Fibroblast of skin of left quadriceps (primary cell): Measurements from ENCODE around the gene SCGB1A1.

Experiments used
- DNase-seq, 2 experiments: peaks; one replicate each; pipeline ENCODE4 v3.0.0-alpha.2; 2013; ENCODE audit warnings: low read depth in 2 of 2

SCGB1A1 gene

GRCh38 chr11:62420882-62421281 lies 2.0 kb downstream of the SCGB1A1 start:
- no peak for DNase-seq

- DNase-seq: no peak
Observed at GRCh38 chr11:62421996-62422395, 3.2 kb downstream of the SCGB1A1 start.

- no peak for DNase-seq
Observed at GRCh38 chr11:62423012-62423411, 4.2 kb downstream of the SCGB1A1 start.

GRCh38 chr11:62427630-62428233 lies 8.9 kb downstream of the SCGB1A1 start:
- peak; percentile 62 to 63 for DNase-seq

DNA sequence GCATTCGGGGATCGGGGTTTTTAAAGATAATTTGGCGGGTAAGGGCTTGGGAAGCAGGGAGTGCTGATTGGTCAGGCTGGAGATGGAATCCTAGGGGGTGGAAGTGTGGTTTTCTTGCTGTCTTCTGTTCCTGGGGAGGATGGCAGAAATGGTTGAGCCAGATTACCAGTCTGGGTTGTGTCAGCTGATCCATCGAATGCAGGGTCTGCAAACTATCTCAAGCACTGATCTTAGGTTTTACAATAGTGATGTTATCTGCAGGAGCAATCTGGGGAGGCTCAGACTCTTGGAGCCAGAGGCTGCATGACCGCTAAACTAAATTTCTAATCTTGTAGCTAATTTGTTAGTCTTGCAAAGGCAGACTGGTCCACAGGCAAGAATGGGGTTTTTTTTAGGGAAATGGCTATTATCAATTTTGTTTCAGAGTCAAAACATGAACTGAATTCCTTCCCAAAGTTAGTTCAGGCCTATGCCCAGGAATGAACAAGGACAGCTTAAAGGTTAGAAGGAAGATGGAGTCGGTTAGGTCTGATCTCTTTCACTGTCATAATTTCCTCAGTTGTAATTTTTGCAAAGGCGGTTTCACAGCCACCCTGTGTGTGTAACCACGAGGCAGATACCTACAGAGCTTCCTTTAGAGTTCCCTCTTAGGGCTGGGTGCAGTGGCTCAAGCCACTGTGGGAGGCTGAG lies 10.2 kb downstream of the SCGB1A1 start:
- DNase-seq: no peak

GRCh38 chr11:62430425-62430824 lies 11.6 kb downstream of the SCGB1A1 start:
- peak; percentile 82 to 84 for DNase-seq

GRCh38 chr11:62431171-62431901 lies 12.5 kb downstream of the SCGB1A1 start:
- peak; percentile 89 to 90 for DNase-seq

DNA sequence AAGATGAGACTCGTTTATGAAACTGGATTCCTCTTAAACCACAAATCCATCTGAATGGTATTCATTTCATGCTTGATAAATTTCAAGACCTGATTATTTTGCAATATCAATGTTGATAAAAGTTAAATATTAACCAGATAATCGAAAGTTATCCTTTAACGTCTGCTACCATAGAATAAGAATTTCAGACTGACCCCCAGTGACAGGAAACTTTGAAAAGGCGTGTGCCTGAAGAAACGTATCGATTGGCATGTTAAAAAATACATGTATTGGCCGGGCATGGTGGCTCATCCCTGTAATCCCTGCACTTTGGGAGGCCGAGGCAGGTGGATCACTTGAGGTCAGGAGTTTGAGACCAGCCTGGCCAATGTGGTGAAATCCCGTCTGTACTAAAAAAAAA lies 13.9 kb downstream of the SCGB1A1 start:
- DNase-seq: no peak

DNA sequence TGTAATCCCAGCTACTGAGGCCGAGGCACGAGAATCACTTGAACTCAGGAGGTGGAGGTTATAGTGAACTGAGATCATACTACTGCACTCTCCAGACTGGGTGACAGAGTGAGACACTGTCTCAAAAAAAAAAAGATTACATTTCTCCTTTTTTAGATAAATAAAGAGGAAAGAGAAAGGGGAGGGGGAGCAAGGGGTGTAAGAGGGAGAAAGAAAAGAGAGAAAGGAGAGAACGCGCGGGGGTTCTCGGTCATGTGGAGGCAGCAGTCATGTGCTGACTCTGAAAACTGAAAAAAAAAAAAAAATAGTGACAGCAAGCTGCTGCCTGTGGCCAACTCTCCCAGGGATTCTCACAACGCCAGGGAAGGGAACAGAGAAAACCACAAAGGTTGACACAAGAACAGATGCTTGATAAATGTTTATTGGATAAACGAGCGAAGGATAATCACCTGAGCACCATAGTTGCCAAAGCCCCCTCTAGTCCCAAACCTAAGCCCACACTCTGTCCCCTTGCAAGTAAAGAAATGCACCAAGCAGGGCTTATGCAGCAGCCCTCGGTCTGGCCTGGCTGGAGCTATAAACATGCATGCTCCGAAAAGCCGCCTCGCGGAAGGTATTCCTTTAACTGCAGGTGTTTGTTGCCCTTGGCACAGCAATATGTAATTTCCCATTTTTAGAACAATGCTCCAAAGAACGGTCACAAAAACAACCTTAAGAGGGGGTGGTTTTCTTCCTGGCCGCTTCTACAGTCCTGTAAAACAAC lies 14.5 kb downstream of the SCGB1A1 start:
- no peak for DNase-seq

GRCh38 chr11:62433904-62434276 lies 15.1 kb downstream of the SCGB1A1 start:
- DNase-seq: no peak

DNA sequence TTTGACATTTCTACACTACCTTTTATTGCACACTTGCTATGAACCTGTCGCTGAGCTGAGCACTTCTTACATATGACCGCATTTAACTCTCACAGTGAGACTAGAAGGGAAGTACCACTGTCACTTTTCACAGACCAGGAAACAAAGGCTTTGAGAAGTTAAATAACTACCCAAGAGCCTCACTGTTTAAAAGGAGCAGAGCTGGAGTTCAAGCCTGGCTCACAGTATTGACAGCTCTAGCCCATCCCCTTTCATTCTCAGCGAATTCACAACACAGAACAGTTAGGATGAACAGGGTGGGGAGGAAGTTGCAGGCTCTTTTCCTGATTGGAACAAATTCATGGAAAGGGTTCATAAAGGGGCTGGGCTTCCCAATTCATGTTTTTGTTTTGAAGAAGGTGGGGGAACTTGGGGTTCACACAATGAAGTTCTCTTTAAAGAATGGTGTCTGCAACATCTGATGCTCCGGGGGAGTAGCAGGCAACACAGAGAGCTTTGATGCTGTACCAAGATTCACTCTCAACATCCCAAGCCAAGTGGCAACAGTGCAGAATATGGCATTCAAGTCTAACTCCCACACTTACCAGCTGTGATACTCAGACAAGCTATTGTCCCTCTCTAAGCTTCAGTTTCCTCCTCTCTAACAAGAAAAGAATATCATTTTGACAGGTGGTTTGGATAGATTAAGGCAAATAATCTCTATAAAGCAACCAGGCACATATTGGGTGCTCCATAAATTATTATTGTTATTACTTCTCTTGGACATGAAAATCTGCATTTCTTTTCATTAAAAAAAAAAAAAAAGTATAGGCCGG lies 17.2 kb downstream of the SCGB1A1 start:
- DNase-seq: no peak

DNA sequence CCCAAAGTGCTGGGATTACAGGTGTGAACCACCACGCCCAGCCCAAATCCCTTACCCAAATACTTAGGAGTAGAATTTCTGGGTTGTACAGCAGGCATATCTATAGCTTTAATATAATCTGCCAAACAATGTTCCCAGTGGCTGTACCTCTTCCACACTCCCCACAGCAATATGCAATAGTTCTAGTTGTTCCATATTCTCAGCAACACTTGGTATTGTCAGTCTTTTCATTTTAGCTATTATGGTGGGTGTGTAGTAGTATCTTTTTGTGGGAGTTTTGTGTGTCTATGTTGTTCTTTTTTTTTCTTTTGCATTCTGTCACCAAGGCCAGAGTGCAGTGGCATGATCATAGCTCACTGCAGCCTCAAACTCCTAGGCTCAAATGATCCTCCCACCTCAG lies 18.8 kb downstream of the SCGB1A1 start:
- no peak for DNase-seq

GRCh38 chr11:62438641-62439040 lies 19.8 kb downstream of the SCGB1A1 start:
- no peak for DNase-seq

- DNase-seq: no peak
Observed at GRCh38 chr11:62439785-62440602, 21.2 kb downstream of the SCGB1A1 start.

DNA sequence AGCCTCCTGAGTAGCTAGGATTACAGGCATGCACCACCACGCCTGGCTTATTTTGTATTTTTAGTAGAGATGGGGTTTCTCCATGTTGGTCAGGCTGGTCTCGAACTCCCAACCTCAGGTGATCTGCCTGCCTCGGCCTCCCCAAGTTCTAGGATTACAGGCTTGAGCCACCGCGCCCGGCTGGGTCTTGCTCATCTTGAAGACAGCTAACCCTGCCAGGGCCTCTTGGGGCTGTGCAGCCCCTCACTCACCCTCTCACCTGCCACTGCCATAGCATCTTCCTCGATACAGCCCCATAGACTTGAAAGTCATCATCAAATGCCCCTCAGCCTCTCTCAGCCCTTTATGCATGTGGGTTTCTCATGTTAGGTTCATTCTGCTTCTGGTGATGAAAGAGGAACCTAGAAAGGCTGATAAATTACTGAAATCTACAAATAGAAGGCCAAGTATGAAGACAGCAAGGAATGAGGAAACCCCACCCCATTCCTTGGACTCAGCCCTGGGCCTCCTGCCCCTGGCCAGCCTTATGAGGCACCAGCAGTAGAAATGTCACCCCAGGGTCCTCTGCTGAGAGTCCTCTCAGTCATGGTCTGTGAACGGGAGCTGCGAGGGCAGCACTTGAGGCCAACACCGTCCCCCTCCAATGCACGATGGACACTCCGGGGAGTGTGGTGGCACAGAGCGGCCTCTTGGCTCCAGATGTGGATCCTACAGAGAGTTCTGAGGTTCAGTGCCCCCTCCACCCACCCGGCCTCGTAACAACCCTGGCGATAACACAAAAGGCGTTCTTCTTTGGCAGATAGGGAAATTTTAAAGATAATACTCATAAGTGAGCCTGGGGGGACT lies 24.8 kb downstream of the SCGB1A1 start:
- no peak for DNase-seq

DNA sequence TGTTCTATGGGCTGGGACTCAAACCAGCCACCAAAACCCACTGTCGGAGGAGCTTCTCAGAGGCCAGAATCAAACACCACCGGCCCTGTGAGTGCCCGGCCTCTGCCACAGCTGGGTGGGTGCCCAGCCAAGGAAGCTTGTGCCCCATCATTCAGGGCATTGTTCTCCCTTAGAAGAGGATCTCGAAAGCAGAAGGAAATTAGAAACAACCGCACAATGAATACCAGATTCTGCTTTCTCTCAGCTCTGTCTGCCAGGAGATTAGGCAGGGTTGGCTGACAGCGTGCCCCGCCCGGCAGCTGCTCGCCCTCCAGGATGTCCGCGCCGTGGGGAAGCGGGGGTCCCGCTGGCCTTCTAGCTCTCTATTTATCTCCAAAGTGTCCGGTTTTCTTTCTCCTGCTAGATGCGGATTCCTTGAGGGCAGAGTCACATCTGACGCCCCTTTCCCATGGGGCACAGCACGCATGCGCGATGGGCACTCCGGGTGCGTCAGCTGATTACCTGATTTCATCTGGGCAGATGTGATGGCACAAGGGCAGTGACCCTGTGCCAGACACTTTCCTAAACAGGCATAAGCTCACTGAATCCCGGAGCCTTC lies 25.5 kb downstream of the SCGB1A1 start:
- DNase-seq: no peak

DNA sequence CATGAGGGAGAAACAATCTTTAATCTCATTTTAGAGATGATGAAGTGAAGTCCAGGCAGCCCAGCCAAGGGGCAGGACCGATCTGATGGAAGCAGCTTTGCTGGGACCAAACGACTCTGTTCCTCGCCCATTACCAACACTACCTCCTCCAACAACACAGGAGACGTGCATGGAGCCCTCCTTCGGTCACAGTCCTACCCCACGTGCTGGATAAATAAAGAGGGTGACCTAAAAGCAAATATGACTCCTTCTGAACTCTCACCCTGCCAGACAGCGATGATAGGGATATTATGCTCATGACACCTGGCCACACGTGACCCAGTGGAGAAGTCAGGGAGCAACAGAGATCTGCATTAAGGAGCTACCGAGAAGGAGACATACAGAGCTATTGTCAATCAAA lies 26.0 kb downstream of the SCGB1A1 start:
- no peak for DNase-seq

GRCh38 chr11:62445314-62445740 lies 26.5 kb downstream of the SCGB1A1 start:
- DNase-seq: no peak

DNA sequence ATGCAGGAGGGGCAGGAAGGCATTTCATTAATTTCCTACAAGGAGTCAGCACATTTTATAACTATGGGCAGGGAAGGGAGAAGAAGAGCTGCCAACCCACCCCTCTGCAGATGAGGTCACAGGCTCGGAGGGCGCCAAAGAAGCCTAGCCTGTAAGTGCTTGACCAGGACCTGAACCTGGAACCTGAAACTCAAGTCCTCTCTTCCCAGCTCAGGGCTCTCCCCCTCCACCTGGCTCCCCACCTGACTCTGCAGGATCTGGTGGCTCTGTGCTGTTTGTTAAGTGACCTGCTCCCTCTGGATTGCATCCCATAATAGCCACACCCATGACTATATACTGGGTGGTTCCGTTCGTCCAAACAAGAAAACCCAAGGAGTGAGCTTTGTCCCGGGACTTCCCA lies 27.3 kb downstream of the SCGB1A1 start:
- no peak for DNase-seq
